ENCODE data around the gene SUMF2.
"Not testable (repeated sequence)": the region's sequence is repeated elsewhere in the genome, so short reads cannot be mapped to it uniquely, and the experiment has no call there.

Gene SUMF2

GRCh38 chr7:56106108-56107073 is 42.3 kb downstream of the SUMF2 start, which contains the start of gene CHCHD2:
Gene CHCHD2, minus strand, starts transcription at chr7:56106476. Its CDS starts 63 bp downstream, at chr7:56106413.
- DNase-seq (ENCODE audit: low read depth): peak; percentile 81

DNA sequence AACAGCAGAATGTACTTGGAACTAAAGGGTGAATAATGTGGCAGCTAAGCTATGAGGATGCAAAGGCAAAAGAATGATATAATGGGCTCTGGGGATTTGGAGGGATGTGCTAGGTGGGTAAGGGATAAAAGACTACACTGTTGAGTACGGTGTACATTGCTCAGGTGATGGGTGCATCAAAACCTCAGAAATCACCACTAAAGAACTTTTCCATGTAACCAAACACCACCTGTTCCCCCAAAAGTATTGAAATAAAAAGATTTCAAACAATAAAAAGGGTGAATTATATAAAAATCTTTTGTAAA is 43.8 kb downstream of the SUMF2 start:
- DNase-seq (ENCODE audit: low read depth): no peak

- DNase-seq (ENCODE audit: low read depth): no peak
Observed at GRCh38 chr7:56110611-56111010, 46.5 kb downstream of the SUMF2 start.

- not testable (repeated sequence) for DNase-seq (ENCODE audit: low read depth)
Observed at GRCh38 chr7:56112244-56112643, 48.2 kb downstream of the SUMF2 start.

DNA sequence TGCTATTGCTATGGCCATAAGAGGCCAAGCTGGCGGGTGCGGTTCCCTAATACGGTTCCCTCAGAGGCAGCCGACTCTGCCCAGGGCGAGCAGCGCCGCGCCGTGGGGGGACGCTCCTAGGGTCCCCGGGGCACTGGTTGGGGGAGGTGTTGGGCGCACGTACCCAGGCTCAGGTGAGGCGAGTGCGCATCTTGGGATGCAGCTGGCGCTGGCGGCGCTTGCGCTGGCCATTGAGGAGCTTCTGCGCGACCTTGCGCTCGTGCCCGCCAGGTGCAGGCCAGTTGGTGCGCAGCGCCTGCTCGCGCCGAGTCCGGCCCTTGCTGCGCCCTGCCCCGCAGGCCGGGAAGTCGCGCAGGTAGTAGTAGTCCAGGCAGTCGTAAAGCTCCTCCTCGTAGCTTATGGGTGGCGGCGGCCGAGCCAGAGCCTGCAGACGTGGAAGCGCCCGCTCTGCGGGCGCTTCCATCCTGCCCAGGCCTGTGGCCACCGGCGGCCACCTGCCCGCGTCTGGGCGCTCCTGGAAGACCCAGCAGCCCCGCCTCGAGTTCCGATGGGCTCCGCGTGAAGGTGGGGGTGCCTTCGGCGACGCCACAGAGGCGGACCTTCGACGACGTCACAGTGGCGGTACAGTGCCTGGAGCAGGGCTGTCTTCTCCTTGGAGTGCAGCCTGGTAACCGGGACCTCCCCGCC is 51.9 kb downstream of the SUMF2 start, which contains the start of gene NUPR2:
TSS of gene NUPR2 (minus strand) at position 566 of the 687 bp plus-strand sequence. CDS start at position 463, 103 bp downstream.
- no peak for DNase-seq (ENCODE audit: low read depth)

DNA sequence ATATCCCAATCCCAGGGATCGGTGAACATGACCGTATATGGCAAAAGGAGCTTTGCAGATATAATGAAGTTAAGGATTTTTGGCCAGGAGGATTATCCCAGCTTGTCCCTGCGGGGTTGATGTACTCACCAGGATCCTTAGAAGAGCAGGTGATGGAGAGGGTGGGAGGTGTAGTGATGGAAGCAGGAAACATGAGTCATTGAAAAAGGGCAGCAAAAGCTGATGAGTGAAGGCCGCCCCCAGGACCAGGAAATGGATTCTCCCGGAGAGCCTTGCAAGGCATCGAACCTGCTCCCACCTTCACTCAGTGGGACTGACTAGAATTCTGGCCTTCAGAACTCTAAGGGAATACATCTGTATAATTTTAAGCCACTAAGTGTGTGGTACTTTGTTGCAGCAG is 57.4 kb downstream of the SUMF2 start:
- no peak for DNase-seq (ENCODE audit: low read depth)

- DNase-seq (ENCODE audit: low read depth): no peak
Observed at GRCh38 chr7:56124981-56125380, 60.9 kb downstream of the SUMF2 start.

DNA sequence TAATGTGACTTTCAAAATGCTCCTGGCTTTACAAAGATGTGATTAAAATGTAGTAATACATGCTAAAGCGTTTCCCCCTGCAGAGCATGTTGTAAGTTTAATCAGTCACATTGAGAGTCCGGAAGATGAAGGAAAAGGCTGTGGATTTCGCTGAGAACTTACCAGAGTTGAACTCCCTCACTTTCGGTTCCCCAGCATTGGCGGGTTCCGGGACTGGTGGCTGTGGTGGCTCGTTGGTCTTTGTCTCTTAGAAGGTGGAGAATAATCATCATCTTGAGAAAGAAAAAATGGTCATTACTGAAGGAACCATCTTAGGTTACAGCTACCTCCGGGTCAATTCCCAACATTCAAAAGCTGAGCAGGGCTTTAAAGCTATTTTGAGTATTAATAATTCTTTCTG is 61.7 kb downstream of the SUMF2 start:
- no peak for DNase-seq (ENCODE audit: low read depth)

- DNase-seq (ENCODE audit: low read depth): no peak
Observed at GRCh38 chr7:56127241-56127975, 63.3 kb downstream of the SUMF2 start.

Data from stimulated activated CD8-positive, alpha-beta memory T cell treated with anti-CD3 and anti-CD28 coated beads, Interleukin-7, amount 100 ng/mL, for 24 hours (primary cell).